IMR-90 (cell line): Measurements from ENCODE around the gene LHPP. TPM values are rescaled to one million over a fixed set of nuclear protein-coding genes. Genes with fewer than 3 reads are reported as not detected.

Experiments used
- ATAC-seq: fragments of 200-7000 bp; cut with Tn5 transposase; 2 replicates; pipeline ENCODE4 v1.9.1; 2020; ENCODE audit warnings: low read depth, mild to moderate bottlenecking, moderate library complexity
- BruUV-seq: library from RNA; stranded (reverse); fragments of 400-500 nt; replicated peaks from 2 replicates; lab custom pipeline; 2021; lab: Mats Ljungman, UMichigan
- CTCF ChIA-PET: fragments of 300-600 bp; formaldehyde crosslinking; extraction: SDS; loops from one replicate; lab custom pipeline; 2021; ENCODE audit warnings: antibody characterized with exemption; lab: Yijun Ruan, JAX
- POLR2A ChIA-PET: fragments of 300-600 bp; sonication (Branson Sonifier 250); formaldehyde crosslinking; loops from one replicate; lab custom pipeline; 2022; ENCODE audit warnings: antibody characterized with exemption; ENCODE audit not compliant: unreplicated experiment; lab: Charles Lee
- DNase-seq: peaks from one replicate; pipeline ENCODE4 v3.0.0; 2013
- H2AFZ ChIP-seq: replicated peaks from 2 replicates; pipeline ENCODE3; 2013; ENCODE audit warnings: low read length, mild to moderate bottlenecking; ENCODE audit not compliant: poor library complexity
- H2AK5ac ChIP-seq: 2 replicates; pipeline ENCODE4 v1.6.1; 2013; ENCODE audit warnings: low read depth, low read length, inconsistent platforms
- H2AK9ac ChIP-seq: replicated peaks from 2 replicates; pipeline ENCODE3; 2013; ENCODE audit warnings: mild to moderate bottlenecking, low read depth, low read length, moderate library complexity; ENCODE audit not compliant: poor library complexity
- H2BK120ac ChIP-seq: 2 replicates; pipeline ENCODE4 v1.6.1; 2013; ENCODE audit warnings: low read depth, low read length, inconsistent platforms
- H2BK15ac ChIP-seq: 3 replicates; pipeline ENCODE4 v1.6.1; 2013; ENCODE audit warnings: low read depth, low read length, inconsistent platforms
- H2BK20ac ChIP-seq: 2 replicates; pipeline ENCODE4 v1.6.1; 2013; ENCODE audit warnings: low read depth, mild to moderate bottlenecking, inconsistent platforms, low read length, moderate library complexity
- H2BK5ac ChIP-seq: 2 replicates; pipeline ENCODE4 v1.6.1; 2013; ENCODE audit warnings: mild to moderate bottlenecking, low read depth, low read length, inconsistent platforms; ENCODE audit not compliant: poor library complexity, severe bottlenecking
- H3K14ac ChIP-seq: replicated peaks from 2 replicates; pipeline ENCODE4 v1.6.1; 2013; ENCODE audit warnings: low read depth, low read length, inconsistent platforms
- H3K18ac ChIP-seq: 2 replicates; pipeline ENCODE4 v1.6.1; 2013; ENCODE audit warnings: low read depth, low read length, control low read depth
- H3K23ac ChIP-seq: 2 replicates; pipeline ENCODE4 v1.6.1; 2013; ENCODE audit warnings: low read depth, low read length, inconsistent platforms
- H3K27ac ChIP-seq: 2 replicates; pipeline ENCODE4 v1.5.1; 2013; ENCODE audit warnings: mild to moderate bottlenecking, control low read depth, low read length; ENCODE audit not compliant: insufficient read depth
- H3K27me3 ChIP-seq: 2 replicates; pipeline ENCODE4 v1.6.1; 2013; ENCODE audit warnings: low read length; ENCODE audit not compliant: control insufficient read depth, insufficient read depth
- H3K36me3 ChIP-seq: 2 replicates; pipeline ENCODE4 v1.6.1; 2013; ENCODE audit warnings: low read length, mixed read lengths; ENCODE audit not compliant: control insufficient read depth, insufficient read depth
- H3K4ac ChIP-seq: 2 replicates; pipeline ENCODE4 v1.6.1; 2013; ENCODE audit warnings: low read depth, low read length, inconsistent platforms
- H3K4me1 ChIP-seq: 2 replicates; pipeline ENCODE4 v1.6.1; 2013; ENCODE audit warnings: low read length, mixed read lengths; ENCODE audit not compliant: control insufficient read depth, insufficient read depth
- H3K4me2 ChIP-seq: 2 replicates; pipeline ENCODE4 v1.6.1; 2013; ENCODE audit warnings: low read depth, mild to moderate bottlenecking, control low read depth, low read length, moderate library complexity
- H3K4me3 ChIP-seq: 2 replicates; pipeline ENCODE4 v1.5.1; 2013; ENCODE audit warnings: low read depth, mild to moderate bottlenecking, control low read depth, low read length, moderate library complexity; ENCODE audit not compliant: insufficient read depth
- H3K56ac ChIP-seq: 2 replicates; pipeline ENCODE4 v1.6.1; 2013; ENCODE audit warnings: low read length, inconsistent platforms; ENCODE audit not compliant: insufficient read depth; ENCODE audit errors: extremely low read depth
- H3K79me1 ChIP-seq, 2 experiments: 2 replicates each; pipeline ENCODE4 v1.6.1; 2013; ENCODE audit warnings: low read length in 2 of 2, inconsistent platforms in 1 of 2, low read depth in 1 of 2
- H3K9ac ChIP-seq: 2 replicates; pipeline ENCODE4 v1.6.1; 2013; ENCODE audit warnings: low read depth, low read length, control low read depth
- H3K9me1 ChIP-seq: 2 replicates; pipeline ENCODE4 v1.6.1; 2013; ENCODE audit warnings: low read length, inconsistent platforms; ENCODE audit not compliant: insufficient read depth
- H3K9me3 ChIP-seq: 2 replicates; pipeline ENCODE4 v1.6.1; 2013; ENCODE audit warnings: low read length; ENCODE audit not compliant: control insufficient read depth, insufficient read depth
- H4K20me1 ChIP-seq: 2 replicates; pipeline ENCODE4 v1.6.1; 2013; ENCODE audit warnings: low read length, inconsistent platforms; ENCODE audit not compliant: insufficient read depth
- H4K5ac ChIP-seq: 2 replicates; pipeline ENCODE4 v1.6.1; 2013; ENCODE audit warnings: mild to moderate bottlenecking, low read depth, low read length, control low read depth
- H4K8ac ChIP-seq, 2 experiments: 2 replicates each; pipeline ENCODE4 v1.6.1; 2013; ENCODE audit warnings: low read depth in 2 of 2, low read length in 2 of 2, control low read depth in 1 of 2, inconsistent platforms in 1 of 2
- H4K91ac ChIP-seq: 2 replicates; pipeline ENCODE4 v1.6.1; 2013; ENCODE audit warnings: low read depth, low read length, inconsistent platforms; ENCODE audit not compliant: insufficient read depth
- CHD1 ChIP-seq: IDR thresholded peaks from 2 replicates; pipeline ENCODE4 v1.6.1; 2012; ENCODE audit warnings: low read depth, low read length, improper control_type of control experiment
- CTCF ChIP-seq: conservative IDR thresholded peaks from 2 replicates; pipeline ENCODE4 v1.5.1; 2012; ENCODE audit warnings: mild to moderate bottlenecking, low read depth, low read length, improper control_type of control experiment
- MAFK ChIP-seq: IDR thresholded peaks from 2 replicates; pipeline ENCODE4 v1.6.1; 2012; ENCODE audit warnings: low read depth, low read length, improper control_type of control experiment
- MAZ ChIP-seq: IDR thresholded peaks from 2 replicates; pipeline ENCODE4 v1.6.1; 2012; ENCODE audit warnings: low read depth, mild to moderate bottlenecking, low read length, improper control_type of control experiment, moderate library complexity, borderline replicate concordance
- MXI1 ChIP-seq: IDR thresholded peaks from 2 replicates; pipeline ENCODE4 v1.6.1; 2012; ENCODE audit warnings: low read depth, mild to moderate bottlenecking, low read length, moderate library complexity, borderline replicate concordance
- RAD21 ChIP-seq: IDR thresholded peaks from 2 replicates; pipeline ENCODE4 v1.6.1; 2012; ENCODE audit warnings: low read length, improper control_type of control experiment
- RFX5 ChIP-seq: IDR thresholded peaks from 2 replicates; pipeline ENCODE4 v1.8.0; 2012; ENCODE audit warnings: low read depth, mild to moderate bottlenecking, low read length, moderate library complexity
- USF2 ChIP-seq: fragments of 150-350 bp; IDR thresholded peaks from 2 replicates; pipeline ENCODE4 v1.6.1; 2017; ENCODE audit warnings: mild to moderate bottlenecking, antibody characterized with exemption, low read length, low read depth
- WGBS, 2 experiments: methylation state at CpG; one replicate each; pipeline versions ENCODE4 v1.1.5 to v1.1.7; 2013; ENCODE audit warnings: missing lambda C conversion rate in 2 of 2; ENCODE audit not compliant: insufficient read length in 1 of 2; ENCODE audit errors: extremely low coverage in 2 of 2; 5-methylcytosine and 5-hydroxymethylcytosine counted together
- dilution Hi-C: fragments of 300-500 bp; cut with HindIII; formaldehyde crosslinking; loops from one replicate; pipeline ENCODE4 v1.14.3; 2018; ENCODE audit warnings: low sequenced_read_pairs; ENCODE audit not compliant: unreplicated experiment
- in situ Hi-C: fragments of 300-500 bp; cut with MboI; formaldehyde crosslinking; loops from 3 replicates; pipeline ENCODE4 v1.14.3; 2019; ENCODE audit warnings: low sequenced_read_pairs, inconsistent platforms, mixed read lengths
- intact Hi-C: fragments of 100-400 bp; cut with micrococcal nuclease; formaldehyde crosslinking; loops from 2 replicates; pipeline ENCODE4 v1.10.0; 2022
- polyA plus RNA-seq, 3 experiments: library from polyadenylated mRNA; depleted of rRNA; stranded (reverse); fragments of >200 nt; gene quantifications; 2 replicates each; pipeline ENCODE4 v1.2.3, GENCODE V29; 2012; ENCODE audit warnings: low replicate concordance in 1 of 3
- total RNA-seq: library from RNA; depleted of rRNA; stranded (reverse); fragments of >200 nt; gene quantifications from 2 replicates; pipeline ENCODE4 v1.2.3, GENCODE V29; 2012

LHPP gene
- total and polyA plus RNA-seq, 2 of the 4 experiments (the other 2 are of a cell fraction), result 2.7 to 8.3 TPM

- POLR2A ChIA-PET, result interaction anchor here (0.6 kb wide), 1 partner anchor 11 kb away, joined by 4 read pairs; no protein-coding TSS in a partner anchor
- Histone ChIP-seq H3K23ac (no peak overlapping the region), H2BK5ac (no peak overlapping the region), H2BK20ac (no peak overlapping the region), H2BK120ac (no peak overlapping the region), H3K27ac (no peak overlapping the region), H2BK15ac (no peak overlapping the region), H3K36me3 (no peaks in the 10 kb centered on the region), H3K4me1 (no peaks in the 10 kb centered on the region), H4K5ac (no peak overlapping the region), H4K8ac (no peak overlapping the region), H3K9ac (no peak overlapping the region), H2AK5ac (no peak overlapping the region), H2AFZ (no peak overlapping the region), H3K9me1 (no peaks in the 10 kb centered on the region), H3K27me3 (peaks cover 10% of the 10 kb centered on the region), H4K91ac (no peak overlapping the region), H3K4me2 (no peak overlapping the region), H3K4ac (no peak overlapping the region), H3K9me3 (no peaks in the 10 kb centered on the region), H3K56ac (no peak overlapping the region), H3K79me1 (no peaks in the 10 kb centered on the region), H3K14ac (no peak overlapping the region), H4K20me1 (no peaks in the 10 kb centered on the region), H3K4me3 (no peak overlapping the region), H2AK9ac (no peak overlapping the region), H3K18ac (no peak overlapping the region)
- in situ Hi-C loops (no loop called here), intact Hi-C loops (no loop called here), dilution Hi-C loops (no loop called here)
- BruUV-seq, result no TSS peak
- ATAC-seq (no peak), DNase-seq (no peak)
- TF ChIP-seq CHD1, result no peak
- no peak for TF ChIP-seq MAZ
- no peak for TF ChIP-seq MXI1
- no peak for TF ChIP-seq MAFK
- no peak for TF ChIP-seq RFX5
- no peak for TF ChIP-seq RAD21
- no peak for TF ChIP-seq CTCF
- TF ChIP-seq USF2, result no peak
- CTCF ChIA-PET, result interaction anchor here (0.7 kb wide), 1 partner anchor 37 kb away, joined by 3 read pairs; no protein-coding TSS in a partner anchor
- no CpG with 5 or more reads among the region's 4 CpGs for WGBS, 2 experiments
Observed at GRCh38 chr10:124430077-124430476, 31.5 kb upstream of the LHPP start.
